Left cardiac atrium (tissue), 4 donors: Measurements from ENCODE around the gene SPDYE16. TPM values are rescaled to one million over a fixed set of nuclear protein-coding genes. Genes with fewer than 3 reads are reported as not detected.
"Not testable (repeated sequence)": the region's sequence is repeated elsewhere in the genome, so short reads cannot be mapped to it uniquely, and the experiment has no call there.

Source experiments
- ATAC-seq, 2 donors: fragments of 200-7000 bp; cut with Tn5 transposase; one replicate each; pipeline ENCODE4 v1.9.1; 2020; ENCODE audit warnings: mild to moderate bottlenecking in 2 of 2, moderate library complexity in 2 of 2
- DNase-seq: peaks from one replicate; pipeline ENCODE4 v3.0.0-alpha.2; 2020
- intact Hi-C, 2 donors: fragments of 100-400 bp; cut with DNase I; formaldehyde crosslinking; loops; one replicate each; pipeline versions ENCODE4 v1.14.1 to v1.15.1; 2022 to 2023
- total RNA-seq, 2 donors: library from RNA; stranded (reverse); fragmentation: NEBNext Ultra II Directional; extraction: Animal tissue kit (Norgen Biotek cat#: 25700); gene quantifications; one replicate each; pipeline ENCODE4 v1.2.1, GENCODE V29; 2021
- donor health status: DM: no; HTN: yes; CAD: no.
- donor health status: DM: no; HTN: yes; CAD: no; lungs with severe emphysema.
- donor health status: DM: yes; HTN: yes; CAD: no.
- donor health status: Dilated cardiomyopathy.

The SPDYE16 gene
- total RNA-seq, 2 donors from 2014 or later: 0.12 to 0.34 TPM

GRCh38 chr7:76486618-76487017, 56.5 kb downstream of the SPDYE16 start:
- ATAC-seq: peak; percentile 32 to 34
- intact Hi-C loops, DNase-seq: not testable (repeated sequence)

DNA sequence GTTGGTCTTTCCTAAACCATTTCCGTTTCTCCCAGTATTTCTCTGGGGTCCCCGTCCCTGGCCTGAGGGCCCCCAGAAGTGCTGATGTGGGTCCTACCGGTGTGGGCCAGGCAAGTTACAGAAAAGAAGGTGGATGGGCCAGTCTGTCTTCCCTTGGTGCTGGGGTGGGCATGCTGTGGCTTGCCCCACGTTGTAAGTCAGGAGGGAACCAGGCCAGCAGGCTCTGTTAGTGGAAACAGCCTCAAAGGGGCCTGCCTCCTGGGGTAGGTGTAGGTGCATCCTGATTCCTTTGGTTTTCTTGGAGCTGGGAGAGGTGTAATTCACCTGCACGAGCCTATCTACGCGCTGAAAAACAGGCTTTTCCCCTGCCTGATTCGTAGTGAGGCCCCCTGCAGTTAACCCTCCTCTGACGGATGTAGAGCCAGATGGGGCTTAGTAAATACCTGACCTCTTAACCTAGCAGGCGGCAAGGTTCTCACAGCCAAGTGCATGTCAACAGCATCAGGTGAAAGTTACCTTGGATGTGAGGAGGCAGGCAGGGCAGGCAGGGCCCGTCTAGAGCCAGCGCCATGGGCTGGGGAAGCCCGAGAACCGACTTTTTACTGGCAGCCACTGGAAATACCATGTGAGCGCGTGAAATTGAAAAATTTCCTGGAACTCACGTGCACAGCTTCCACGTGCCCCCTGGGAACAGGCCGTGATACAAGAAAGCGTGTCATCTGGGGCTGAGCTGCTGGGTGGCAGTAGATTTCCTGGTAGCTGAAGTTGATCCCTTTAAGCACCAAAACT, 57.1 kb downstream of the SPDYE16 start:
- DNase-seq, intact Hi-C loops: not testable (repeated sequence)
- ATAC-seq: peak; percentile 68 to 71

DNA sequence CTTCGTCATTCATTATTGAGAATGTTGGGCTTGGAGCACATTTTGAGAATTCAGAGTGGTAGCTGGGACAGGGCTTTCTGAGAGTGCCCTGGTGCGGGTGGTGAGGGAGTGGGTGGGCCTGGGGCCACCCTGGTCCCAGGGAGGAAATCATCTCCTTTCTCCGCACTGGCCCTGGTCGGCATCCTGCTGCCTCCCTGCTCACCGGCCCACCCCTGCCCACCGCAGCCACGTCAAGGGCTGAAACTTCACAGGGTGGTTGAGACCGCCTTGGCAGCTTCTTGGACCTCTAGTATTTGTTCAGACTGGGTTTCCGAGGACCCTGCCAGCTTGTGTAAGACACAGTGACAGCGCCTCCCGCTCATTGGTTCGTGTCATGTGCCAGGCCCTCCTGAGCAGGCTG, 58.6 kb downstream of the SPDYE16 start:
- DNase-seq, intact Hi-C loops, ATAC-seq: not testable (repeated sequence)

DNA sequence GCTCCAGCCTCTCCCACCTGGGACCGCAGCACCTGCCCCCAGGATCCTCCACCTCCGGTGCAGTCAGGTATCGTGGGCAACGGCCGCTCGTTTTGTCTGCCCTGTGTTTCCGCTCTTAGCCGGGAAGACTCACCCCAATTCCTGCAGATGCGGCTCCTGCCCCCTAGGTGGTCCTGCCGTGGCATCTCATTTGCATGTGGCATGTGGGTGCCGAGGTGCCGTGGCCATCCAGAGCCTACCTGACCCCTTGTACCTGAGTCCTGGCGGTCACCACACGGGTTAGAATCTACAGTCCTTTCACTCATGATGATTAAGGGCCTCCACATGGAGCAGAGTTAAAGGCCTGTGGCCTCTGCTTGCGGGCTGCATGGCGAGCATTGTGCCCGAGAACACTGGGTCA, 60.0 kb downstream of the SPDYE16 start:
- intact Hi-C loops, ATAC-seq, DNase-seq: not testable (repeated sequence)

DNA sequence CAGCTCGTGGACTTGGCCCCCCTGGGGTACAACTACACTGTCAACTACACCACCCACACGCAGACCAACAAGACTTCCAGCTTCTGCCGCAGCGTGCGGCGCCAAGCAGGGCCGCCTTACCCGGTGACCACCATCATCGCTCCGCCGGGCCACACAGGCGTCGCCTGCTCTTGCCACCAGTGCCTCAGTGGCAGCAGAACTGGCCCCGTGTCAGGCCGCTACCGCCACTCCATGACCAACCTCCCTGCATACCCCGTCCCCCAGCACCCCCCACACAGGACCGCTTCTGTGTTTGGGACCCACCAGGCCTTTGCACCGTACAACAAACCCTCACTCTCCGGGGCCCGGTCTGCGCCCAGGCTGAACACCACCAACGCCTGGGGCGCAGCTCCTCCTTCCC, 60.4 kb downstream of the SPDYE16 start:
- intact Hi-C loops, ATAC-seq, DNase-seq: not testable (repeated sequence)

Other genes starting within 250 kb of the SPDYE16 start
- gene HSPB1, start 240.6 kb downstream of the SPDYE16 start, total RNA-seq: 1,000 to 10,000 TPM; 1,191 to 2,127 TPM
- 100 to 1,000 TPM; 218 to 253 TPM for gene YWHAG, start 184.3 kb downstream of the SPDYE16 start, total RNA-seq
- gene SSC4D, start 133.6 kb downstream of the SPDYE16 start, total RNA-seq: 1 to 10 TPM in 1 of 2 donors, under 1 TPM in 1; 0.55 to 1.4 TPM
- gene ZP3, start 118.3 kb downstream of the SPDYE16 start, total RNA-seq: under 1 TPM in 1 of 2 donors, not detected in 1; 0.76 TPM
- gene DTX2, start 81.6 kb downstream of the SPDYE16 start, total RNA-seq: 10 to 100 TPM in 1 of 2 donors, 1 to 10 TPM in 1; 8.5 to 11.4 TPM
- gene UPK3B, start 32.7 kb downstream of the SPDYE16 start, total RNA-seq: 10 to 100 TPM in 1 of 2 donors, 1 to 10 TPM in 1; 3.7 to 33.8 TPM
- gene POMZP3, start 84.0 kb upstream of the SPDYE16 start, total RNA-seq: 1 to 10 TPM; 5.7 to 7.7 TPM